Keratinocyte (primary cell): Measurements from ENCODE around the gene SLCO3A1.

ENCODE experiments used
- CTCF ChIP-seq, 3 experiments: IDR thresholded peaks in 1 of 3; conservative IDR thresholded peaks in 1 of 3; optimal IDR thresholded peaks in 1 of 3; 2 replicates in 2 of 3; 3 replicates in 1 of 3; pipeline versions ENCODE3 to v1.5.1; 2011; ENCODE audit warnings: low read length in 3 of 3, mild to moderate bottlenecking in 3 of 3, moderate library complexity in 2 of 3, control low read depth in 1 of 3, inconsistent platforms in 1 of 3; ENCODE audit not compliant: insufficient read depth in 2 of 3; ENCODE audit errors: extremely low read depth in 1 of 3
- EZH2 ChIP-seq: IDR thresholded peaks from one replicate; pipeline ENCODE4 v1.6.1; 2012; ENCODE audit warnings: inconsistent platforms, mild to moderate bottlenecking, low read length, moderate library complexity

- no peak for TF ChIP-seq CTCF (optimal IDR thresholded peaks at IDR 0.05 in 1 of 3, IDR thresholded peaks at IDR 0.05 in 1 of 3, conservative IDR thresholded peaks at IDR 0.05 in 1 of 3; ENCODE audit: extremely low read depth in 1 of 3, insufficient read depth in 2 of 3, low read length in 3 of 3)
- TF ChIP-seq EZH2: no peak
These were observed 223.0 kb downstream of the SLCO3A1 start for GRCh38 chr15:92076541-92076940.
